GM18519 (cell line): ENCODE results near the gene HTD2.

ENCODE experiments used
- ATAC-seq: cut with Tn5 transposase; IDR thresholded peaks from one replicate; pipeline ENCODE4 v1.9.1; 2021; ENCODE audit warnings: mild to moderate bottlenecking, moderate library complexity; ENCODE audit not compliant: unreplicated experiment, low FRiP score

The HTD2 gene

GRCh38 chr3:58353722-58354553, 47.6 kb downstream of the HTD2 start:
- ATAC-seq: no peak

- ATAC-seq: peak; percentile 58
These were observed 48.9 kb downstream of the HTD2 start for GRCh38 chr3:58355179-58355578.

DNA sequence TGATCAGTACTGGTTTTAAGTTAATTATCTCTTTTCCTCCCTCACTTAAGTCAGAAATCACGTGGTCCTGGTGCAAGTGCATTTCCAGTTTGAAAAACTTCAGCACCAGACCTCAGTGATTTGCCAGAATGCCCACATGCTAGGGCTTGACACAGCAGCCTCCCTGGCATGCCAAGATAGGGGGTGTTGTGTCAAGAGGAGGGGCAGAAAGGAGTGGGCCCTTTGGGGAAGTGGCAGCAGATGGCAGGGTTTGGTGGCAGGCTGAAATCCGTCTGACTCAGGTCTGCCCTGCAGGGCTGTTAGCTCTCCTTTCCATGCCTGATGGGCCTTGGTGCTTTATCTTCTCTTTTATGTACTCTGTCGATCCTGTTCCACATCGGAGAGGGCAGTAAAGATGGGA, 49.7 kb downstream of the HTD2 start:
- no peak for ATAC-seq

GRCh38 chr3:58357402-58357801, 51.1 kb downstream of the HTD2 start:
- no peak for ATAC-seq

GRCh38 chr3:58358092-58358491, 51.8 kb downstream of the HTD2 start:
- no peak for ATAC-seq

- ATAC-seq: no peak
These were observed 52.5 kb downstream of the HTD2 start for GRCh38 chr3:58358808-58359207.

DNA sequence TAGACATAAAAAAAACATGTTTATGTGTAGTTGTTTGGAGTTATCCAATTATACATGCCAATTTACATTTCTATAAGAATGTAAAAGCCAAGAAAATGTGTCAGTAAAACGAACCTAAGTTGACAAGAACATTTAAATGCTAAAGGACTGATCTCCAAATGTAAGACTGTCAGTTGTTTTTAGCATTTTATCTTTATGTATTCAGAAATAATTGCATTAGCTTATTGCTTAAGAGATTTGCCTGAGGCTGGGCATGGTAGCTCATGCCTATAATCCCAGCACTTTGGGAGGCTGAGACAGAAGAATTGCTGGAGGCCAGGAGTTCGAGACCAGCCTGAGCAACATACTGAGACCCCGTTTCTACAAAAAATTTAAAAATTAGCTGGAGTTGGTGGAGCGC, 53.3 kb downstream of the HTD2 start:
- no peak for ATAC-seq

GRCh38 chr3:58361866-58362265, 55.5 kb downstream of the HTD2 start:
- ATAC-seq: no peak

DNA sequence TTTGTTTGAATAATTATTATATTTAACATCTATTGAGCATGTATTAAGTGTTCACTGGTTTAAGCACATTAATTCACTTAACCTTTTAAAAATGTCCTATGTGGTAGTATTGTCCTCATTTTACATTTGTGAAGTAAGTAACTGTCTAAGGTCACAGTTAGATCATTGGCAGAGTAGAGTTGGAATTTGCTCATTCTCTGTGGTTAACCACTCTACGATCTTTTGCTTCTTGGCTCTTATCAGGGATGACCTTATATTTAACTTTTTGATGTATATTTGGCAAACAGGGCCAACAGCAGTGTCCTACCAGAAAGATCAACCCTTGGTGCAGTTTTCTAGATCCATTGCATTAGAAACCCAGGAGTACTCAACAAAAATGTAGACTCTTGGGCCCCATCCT, 60.4 kb downstream of the HTD2 start:
- no peak for ATAC-seq

- no peak for ATAC-seq
These were observed 62.7 kb downstream of the HTD2 start for GRCh38 chr3:58369038-58369437.
